DND-41 (cell line): ENCODE measurements around the gene SORCS1.

ENCODE experiments used
- ATAC-seq: fragments of 200-7000 bp; cut with Tn5 transposase; 3 replicates; pipeline ENCODE4 v1.9.1; 2021; ENCODE audit warnings: low read depth; ENCODE audit not compliant: insufficient read depth
- DNase-seq: peaks from one replicate; pipeline ENCODE4 v3.0.0-alpha.2; 2020
- H2AFZ ChIP-seq: 2 replicates; pipeline ENCODE4 v1.6.0; 2012; ENCODE audit warnings: low read depth, low read length
- H3K27ac ChIP-seq: 2 replicates; pipeline ENCODE4 v1.5.1; 2012; ENCODE audit warnings: low read length, inconsistent platforms
- H3K27me3 ChIP-seq: fragments of 200-600 bp; sonication (generic); 2 replicates; pipeline ENCODE4 v1.6.0; 2012; ENCODE audit warnings: low read length, mild to moderate bottlenecking, inconsistent platforms; ENCODE audit not compliant: insufficient read depth, poor library complexity
- H3K36me3 ChIP-seq: 2 replicates; pipeline ENCODE4 v1.5.1; 2012; ENCODE audit warnings: low read length, inconsistent platforms; ENCODE audit not compliant: insufficient read depth
- H3K4me1 ChIP-seq: 2 replicates; pipeline ENCODE4 v1.5.1; 2012; ENCODE audit warnings: mild to moderate bottlenecking, low read length; ENCODE audit not compliant: insufficient read depth
- H3K4me2 ChIP-seq: 2 replicates; pipeline ENCODE4 v1.6.0; 2012; ENCODE audit warnings: mild to moderate bottlenecking, moderate library complexity, low read length, inconsistent platforms; ENCODE audit not compliant: insufficient read depth
- H3K4me3 ChIP-seq, 2 experiments: fragments of 200-600 bp in 1 of 2; shearing (Covaris generic) in 1 of 2; 2 replicates each; pipeline ENCODE4 v1.5.1; 2012 to 2016; ENCODE audit warnings: inconsistent platforms in 2 of 2, low read length in 2 of 2, mild to moderate bottlenecking in 2 of 2, low read depth in 1 of 2, moderate library complexity in 1 of 2
- H3K79me2 ChIP-seq: 2 replicates; pipeline ENCODE4 v1.6.0; 2012; ENCODE audit warnings: low read length, inconsistent platforms; ENCODE audit not compliant: insufficient read depth
- H3K9ac ChIP-seq: 2 replicates; pipeline ENCODE4 v1.6.0; 2012; ENCODE audit warnings: low read depth, mild to moderate bottlenecking, inconsistent platforms, low read length, moderate library complexity
- H3K9me3 ChIP-seq: 2 replicates; pipeline ENCODE4 v1.5.1; 2012; ENCODE audit warnings: low read length, moderate library complexity, mild to moderate bottlenecking, inconsistent platforms; ENCODE audit not compliant: insufficient read depth, severe bottlenecking
- H4K20me1 ChIP-seq: 2 replicates; pipeline ENCODE4 v1.6.0; 2012; ENCODE audit warnings: low read length; ENCODE audit not compliant: insufficient read depth
- CTCF ChIP-seq: IDR thresholded peaks from 2 replicates; pipeline ENCODE4 v1.5.1; 2012; ENCODE audit warnings: borderline replicate concordance, low read length, moderate library complexity, mild to moderate bottlenecking; ENCODE audit not compliant: poor library complexity, severe bottlenecking; ENCODE audit errors: extremely low read depth
- EZH2 ChIP-seq: IDR thresholded peaks from 3 replicates; pipeline ENCODE4 v1.6.1; 2012; ENCODE audit warnings: borderline replicate concordance, low read depth, mild to moderate bottlenecking, moderate library complexity, low read length, inconsistent platforms; ENCODE audit not compliant: severe bottlenecking

SORCS1 gene

GRCh38 chr10:106582291-106582690 is 582.2 kb downstream of the SORCS1 start:
- no peak for DNase-seq
- H2AFZ ChIP-seq, result no peak overlapping the region

DNA sequence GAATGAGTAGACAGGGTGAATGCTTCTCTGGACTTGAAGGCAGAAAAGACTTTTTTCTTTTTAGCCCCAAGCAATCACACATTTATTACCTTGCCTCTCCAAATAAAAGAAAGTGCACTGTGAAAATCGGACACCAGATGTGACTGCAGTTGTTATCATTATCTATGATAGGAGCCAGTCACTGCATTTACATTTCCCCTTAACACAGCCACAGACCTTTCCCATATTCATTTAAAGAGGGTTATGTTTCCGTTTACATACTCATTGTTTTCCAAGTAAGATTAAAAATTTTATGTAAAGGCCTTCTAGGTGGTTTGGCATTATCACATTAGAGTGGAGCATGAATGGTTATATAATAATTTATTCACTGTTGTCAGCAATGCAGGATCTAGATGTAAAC is 586.8 kb downstream of the SORCS1 start:
- Histone ChIP-seq H3K4me2 (no peak overlapping the region), H3K27ac (no peak overlapping the region)

More at GRCh38 chr10:106582291-106582690, 582.2 kb downstream of the SORCS1 start:
- Histone ChIP-seq H3K79me2 (no peaks in the 10 kb centered on the region), H3K9me3 (no peaks in the 10 kb centered on the region), H3K4me3 (no peak overlapping the region), H4K20me1 (no peaks in the 10 kb centered on the region), H3K36me3 (no peaks in the 10 kb centered on the region), H3K27ac (no peak overlapping the region), H3K9ac (no peak overlapping the region), H3K27me3 (no peaks in the 10 kb centered on the region), H3K4me2 (no peak overlapping the region), H3K4me1 (no peaks in the 10 kb centered on the region)
- no peak for ATAC-seq
- TF ChIP-seq CTCF (no peak), EZH2 (no peak)

GRCh38 chr10:106577266-106577665 is 587.2 kb downstream of the SORCS1 start:
- Histone ChIP-seq H3K27ac (no peak overlapping the region), H3K9ac (no peak overlapping the region), H3K4me3 (no peak overlapping the region)

More for the DNA sequence above, 586.8 kb downstream of the SORCS1 start:
- H3K4me3 ChIP-seq, result no peak overlapping the region
- no peaks in the 10 kb centered on the region for H4K20me1 ChIP-seq
- H3K9me3 ChIP-seq, result no peaks in the 10 kb centered on the region
- no peak for DNase-seq
- no peaks in the 10 kb centered on the region for H3K4me1 ChIP-seq
- no peak overlapping the region for H3K9ac ChIP-seq
- no peak for ATAC-seq
- H2AFZ ChIP-seq, result no peak overlapping the region
- no peaks in the 10 kb centered on the region for H3K79me2 ChIP-seq
- H3K27me3 ChIP-seq, result no peaks in the 10 kb centered on the region
- H3K36me3 ChIP-seq, result no peaks in the 10 kb centered on the region
- TF ChIP-seq CTCF (no peak), EZH2 (no peak)

More at GRCh38 chr10:106577266-106577665, 587.2 kb downstream of the SORCS1 start:
- Histone ChIP-seq H4K20me1 (no peaks in the 10 kb centered on the region), H3K4me1 (no peaks in the 10 kb centered on the region), H3K36me3 (no peaks in the 10 kb centered on the region), H3K4me2 (no peak overlapping the region), H3K27me3 (no peaks in the 10 kb centered on the region), H3K79me2 (no peaks in the 10 kb centered on the region), H3K9me3 (no peaks in the 10 kb centered on the region), H2AFZ (no peak overlapping the region)
- TF ChIP-seq EZH2 (no peak), CTCF (no peak)
- no peak for DNase-seq
- no peak for ATAC-seq
